GM12872 (cell line): ENCODE measurements around the gene INSYN2B.

Source experiments
- TF ChIP-seq, protein P1 (sequence below): IDR thresholded peaks from 3 replicates; pipeline ENCODE4 v1.5.1; 2011; ENCODE audit warnings: low read depth, mild to moderate bottlenecking, low read length, moderate library complexity; ENCODE audit not compliant: insufficient read depth

INSYN2B gene

DNA sequence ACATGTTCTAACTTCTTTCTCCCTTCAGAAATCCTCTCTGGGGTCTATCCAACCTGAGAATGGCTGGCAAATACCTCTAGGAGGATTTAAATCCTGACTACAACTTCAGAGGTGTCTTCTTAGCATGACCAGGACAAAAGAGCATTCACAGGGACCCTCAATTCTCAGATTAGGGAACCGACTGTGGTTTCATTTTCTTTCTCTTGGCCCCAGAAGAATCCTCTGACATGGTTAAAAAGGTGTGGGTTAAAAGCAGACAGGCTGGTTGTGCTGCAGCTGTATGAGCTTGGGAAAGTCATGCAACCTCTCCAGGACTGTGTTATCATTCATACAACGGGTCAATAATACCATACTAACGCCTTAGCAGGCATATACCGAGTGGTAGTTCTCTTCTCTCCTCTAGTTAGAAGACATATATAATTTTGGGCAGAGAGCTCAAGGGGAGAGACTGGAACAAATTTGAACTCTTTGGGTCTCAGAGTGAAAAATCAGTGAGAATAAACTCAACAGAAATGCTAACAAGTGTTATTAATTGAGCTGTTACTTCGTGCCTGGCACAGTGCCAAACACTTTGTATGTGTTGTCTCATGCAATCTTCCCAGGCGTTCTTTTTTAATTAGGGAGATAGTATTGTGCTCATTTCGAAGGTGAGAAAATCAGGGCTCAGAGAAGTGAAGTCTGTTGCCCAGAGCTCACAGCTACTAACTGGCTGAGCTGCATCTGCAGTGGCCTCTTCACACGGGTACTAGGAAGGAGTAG lies 35.2 kb downstream of the INSYN2B start:
- TF ChIP-seq, protein P1, sequence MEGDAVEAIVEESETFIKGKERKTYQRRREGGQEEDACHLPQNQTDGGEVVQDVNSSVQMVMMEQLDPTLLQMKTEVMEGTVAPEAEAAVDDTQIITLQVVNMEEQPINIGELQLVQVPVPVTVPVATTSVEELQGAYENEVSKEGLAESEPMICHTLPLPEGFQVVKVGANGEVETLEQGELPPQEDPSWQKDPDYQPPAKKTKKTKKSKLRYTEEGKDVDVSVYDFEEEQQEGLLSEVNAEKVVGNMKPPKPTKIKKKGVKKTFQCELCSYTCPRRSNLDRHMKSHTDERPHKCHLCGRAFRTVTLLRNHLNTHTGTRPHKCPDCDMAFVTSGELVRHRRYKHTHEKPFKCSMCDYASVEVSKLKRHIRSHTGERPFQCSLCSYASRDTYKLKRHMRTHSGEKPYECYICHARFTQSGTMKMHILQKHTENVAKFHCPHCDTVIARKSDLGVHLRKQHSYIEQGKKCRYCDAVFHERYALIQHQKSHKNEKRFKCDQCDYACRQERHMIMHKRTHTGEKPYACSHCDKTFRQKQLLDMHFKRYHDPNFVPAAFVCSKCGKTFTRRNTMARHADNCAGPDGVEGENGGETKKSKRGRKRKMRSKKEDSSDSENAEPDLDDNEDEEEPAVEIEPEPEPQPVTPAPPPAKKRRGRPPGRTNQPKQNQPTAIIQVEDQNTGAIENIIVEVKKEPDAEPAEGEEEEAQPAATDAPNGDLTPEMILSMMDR, result no peak

DNA sequence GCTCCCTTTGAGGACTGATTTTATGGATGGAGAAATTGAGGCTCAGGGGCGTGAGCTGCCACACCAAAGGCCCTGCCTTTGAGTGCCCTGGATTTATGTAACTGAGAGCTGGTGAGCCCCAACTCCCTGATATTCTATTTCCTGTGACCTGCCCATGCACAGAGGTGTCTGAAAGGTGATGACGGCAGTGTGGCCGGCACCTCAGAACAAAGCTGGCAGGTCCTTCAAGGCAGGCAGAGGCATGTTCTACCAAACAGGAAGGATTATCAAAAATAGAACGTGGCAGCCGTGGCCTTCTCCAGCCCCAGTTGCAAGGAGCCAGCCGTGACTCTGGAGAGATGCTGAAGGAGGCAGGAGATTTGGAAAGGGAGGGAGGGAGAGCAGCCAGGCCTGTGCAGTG lies 36.2 kb downstream of the INSYN2B start:
- TF ChIP-seq, protein P1, result no peak

DNA sequence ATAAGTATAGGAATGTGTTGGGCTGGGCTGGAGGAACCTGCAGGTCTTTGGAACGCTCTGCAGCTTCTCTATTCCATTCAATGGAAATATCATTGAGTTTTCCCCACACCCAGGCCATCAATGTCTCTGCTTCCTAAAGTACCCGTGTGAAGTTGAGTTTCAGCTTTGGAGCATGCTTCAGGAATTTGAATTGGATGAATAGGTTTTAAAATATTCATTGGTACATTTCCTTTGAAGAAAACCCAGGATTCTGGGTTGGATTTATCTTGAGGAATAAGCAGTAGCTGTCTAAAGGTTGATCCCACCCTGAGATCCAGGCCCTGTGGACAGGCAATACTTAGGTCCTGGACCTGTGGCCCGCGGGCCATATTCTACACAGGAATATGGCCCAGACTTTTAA lies 37.3 kb downstream of the INSYN2B start:
- TF ChIP-seq, protein P1, result no peak

DNA sequence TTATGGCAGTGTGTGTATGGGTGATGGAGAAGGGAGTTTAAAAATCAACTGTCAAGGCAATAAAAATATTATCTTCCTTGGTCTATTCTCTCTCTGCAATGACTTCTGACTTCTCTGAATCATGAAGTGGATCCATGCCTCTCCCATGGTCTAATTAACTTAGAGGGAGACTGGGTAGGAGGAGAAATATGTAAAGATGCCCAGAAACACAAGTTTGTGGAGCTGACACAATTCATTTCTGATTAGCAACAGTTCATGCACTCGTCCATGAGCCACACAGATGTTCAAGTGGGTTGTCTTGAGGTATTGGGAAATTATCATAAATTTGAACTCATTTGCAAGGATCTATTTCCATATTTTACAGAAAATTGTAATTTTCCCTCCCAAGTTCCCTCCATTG lies 38.1 kb downstream of the INSYN2B start:
- TF ChIP-seq, protein P1, result no peak

DNA sequence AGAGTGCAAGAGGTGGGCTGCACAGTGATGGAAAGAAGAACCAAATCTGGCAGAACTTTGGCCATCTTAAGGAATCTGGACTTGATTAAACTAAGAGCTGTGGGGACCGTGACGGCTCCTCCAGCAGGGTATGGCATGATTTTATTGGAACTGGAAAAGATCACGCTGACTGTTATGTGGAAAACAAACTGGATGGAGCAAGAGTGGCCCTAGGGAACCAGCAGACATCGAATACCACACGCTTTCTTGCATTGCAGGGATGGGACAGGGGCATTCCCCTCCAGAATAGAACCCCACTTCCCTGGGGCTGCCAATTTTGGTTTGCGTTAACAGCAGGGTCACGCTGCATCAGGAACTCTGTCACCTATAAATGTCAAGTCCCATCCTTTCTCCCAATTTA lies 38.8 kb downstream of the INSYN2B start:
- TF ChIP-seq, protein P1, result no peak

DNA sequence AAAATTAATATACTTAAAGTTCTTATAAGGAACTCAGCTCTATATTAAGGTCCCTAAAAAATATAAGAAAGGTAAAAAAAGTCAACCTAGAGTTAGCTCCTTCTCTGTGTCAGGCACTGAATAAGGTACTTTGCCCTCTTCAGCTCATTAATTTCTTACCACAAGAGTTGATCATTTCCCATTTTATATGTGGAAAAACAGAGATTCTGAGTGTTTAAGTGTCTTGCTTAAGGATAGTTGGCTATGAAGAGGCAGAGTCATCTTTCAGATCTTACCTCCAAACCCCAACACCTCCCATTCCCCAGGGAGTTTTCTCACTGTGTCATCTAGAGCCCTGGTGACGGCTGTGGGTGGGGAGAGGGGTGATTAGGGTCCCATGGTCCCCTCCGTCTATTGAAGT lies 40.6 kb downstream of the INSYN2B start:
- TF ChIP-seq, protein P1, result no peak

DNA sequence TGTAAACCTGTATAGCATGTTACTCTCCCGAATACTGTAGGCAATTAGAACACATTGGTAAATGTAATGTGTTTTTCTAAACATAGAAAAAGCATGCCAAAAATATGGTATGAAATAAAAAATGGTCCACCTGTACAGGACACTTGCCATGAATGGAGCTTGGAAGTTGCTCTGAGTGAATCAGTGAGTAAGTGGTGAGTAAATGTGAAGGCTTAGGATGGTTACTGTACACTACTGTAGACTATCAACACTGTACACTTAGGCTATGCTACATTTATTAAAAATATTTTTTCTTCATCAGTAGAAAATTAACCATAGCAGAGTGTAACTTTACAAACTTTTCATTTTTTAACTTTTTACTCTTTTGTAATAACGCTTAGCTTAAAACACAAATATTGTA lies 41.9 kb downstream of the INSYN2B start:
- TF ChIP-seq, protein P1, result no peak
